KOPT-K1 (cell line): Measurements from ENCODE around the gene ZNF438.

ENCODE experiments used
- H3K27ac ChIP-seq: fragments of 200-600 bp; sonication (generic); 2 replicates; pipeline ENCODE4 v1.5.1; 2016; ENCODE audit warnings: antibody characterized with exemption, mild to moderate bottlenecking, low read depth, low read length; ENCODE audit not compliant: poor library complexity, severe bottlenecking
- H3K36me3 ChIP-seq: fragments of 200-600 bp; sonication (generic); 2 replicates; pipeline ENCODE4 v1.5.1; 2017; ENCODE audit warnings: antibody characterized with exemption, mild to moderate bottlenecking, low read length, moderate library complexity; ENCODE audit not compliant: insufficient read depth
- H3K9me3 ChIP-seq: fragments of 200-600 bp; sonication (generic); 2 replicates; pipeline ENCODE4 v1.5.1; 2017; ENCODE audit warnings: antibody characterized with exemption, low read length, mild to moderate bottlenecking; ENCODE audit not compliant: insufficient read depth, poor library complexity, severe bottlenecking

The ZNF438 gene

DNA sequence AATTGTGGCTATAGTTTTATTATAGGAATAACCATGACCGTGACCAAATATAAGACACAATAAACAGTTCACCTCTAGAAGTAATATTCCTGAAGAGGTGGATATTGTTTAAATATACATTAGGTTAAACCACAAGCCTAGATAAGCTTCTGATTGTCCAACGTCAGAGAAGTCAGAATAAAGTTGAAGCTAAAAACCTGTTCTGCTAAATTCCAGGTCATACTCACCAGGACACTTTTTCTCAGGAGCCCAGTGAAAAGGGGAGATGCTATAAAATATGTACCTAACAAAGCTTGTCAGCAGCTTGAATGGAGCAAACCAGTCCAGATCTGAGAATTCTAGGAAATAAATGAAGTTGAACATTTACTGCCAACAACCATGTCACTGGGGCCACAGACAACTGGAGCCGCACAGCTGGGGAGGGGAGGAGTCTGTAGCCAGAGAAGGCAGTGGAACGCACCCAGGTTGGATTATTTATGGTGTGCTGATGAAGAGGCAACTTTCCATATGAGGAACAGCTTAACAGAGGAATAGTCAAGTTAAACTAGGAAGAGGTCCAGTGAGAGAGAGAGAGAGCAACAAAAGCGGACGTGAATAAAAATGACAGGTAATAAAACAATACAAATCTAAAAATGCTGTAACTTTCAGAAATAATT is 191.1 kb downstream of the ZNF438 start:
- H3K27ac ChIP-seq = no peak overlapping the region
- no peaks in the 10 kb centered on the region for H3K9me3 ChIP-seq
- 0 out of 2 replicates have a peak, but pooled peaks cover 9% of the 10 kb centered on the region for H3K36me3 ChIP-seq

GRCh38 chr10:30839652-30840051 is 192.0 kb downstream of the ZNF438 start:
- Histone ChIP-seq H3K9me3 (no peaks in the 10 kb centered on the region), H3K27ac (no peak overlapping the region), H3K36me3 (no peaks in the 10 kb centered on the region)

GRCh38 chr10:30836406-30836805 is 195.3 kb downstream of the ZNF438 start:
- Histone ChIP-seq H3K36me3 (no peaks in the 10 kb centered on the region), H3K27ac (no peak overlapping the region), H3K9me3 (no peaks in the 10 kb centered on the region)

- Histone ChIP-seq H3K27ac (no peak overlapping the region), H3K36me3 (no peaks in the 10 kb centered on the region), H3K9me3 (no peaks in the 10 kb centered on the region)
These were observed 196.5 kb downstream of the ZNF438 start for GRCh38 chr10:30835146-30835545.

- Histone ChIP-seq H3K27ac (no peak overlapping the region), H3K9me3 (no peaks in the 10 kb centered on the region)
These were observed 197.0 kb downstream of the ZNF438 start for GRCh38 chr10:30834651-30835050.

DNA sequence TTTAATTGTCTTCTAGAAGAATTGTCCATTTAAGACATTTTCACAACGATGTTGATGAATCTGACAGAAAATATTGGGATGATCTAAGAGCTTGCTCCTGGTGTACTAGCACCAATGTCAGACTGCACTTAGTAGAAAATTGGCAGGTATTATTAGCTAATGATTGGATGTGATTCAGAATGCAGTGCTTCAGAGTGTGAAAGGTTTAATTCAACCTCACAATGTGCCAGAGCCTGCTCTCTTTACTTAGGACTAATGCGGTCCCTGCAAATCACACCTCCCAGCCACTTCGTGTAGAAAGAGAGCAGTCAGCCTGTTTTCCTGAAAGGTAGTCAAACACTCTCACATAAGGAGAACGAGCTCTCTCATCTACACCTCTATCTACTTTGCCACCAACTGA is 197.5 kb downstream of the ZNF438 start:
- no peak overlapping the region for H3K27ac ChIP-seq
- H3K9me3 ChIP-seq = no peaks in the 10 kb centered on the region
- H3K36me3 ChIP-seq = no peaks in the 10 kb centered on the region

More at GRCh38 chr10:30834651-30835050, 197.0 kb downstream of the ZNF438 start:
- H3K36me3 ChIP-seq = no peaks in the 10 kb centered on the region

GRCh38 chr10:30833628-30833970 is 198.1 kb downstream of the ZNF438 start:
- Histone ChIP-seq H3K36me3 (no peaks in the 10 kb centered on the region), H3K9me3 (no peaks in the 10 kb centered on the region), H3K27ac (no peak overlapping the region)

DNA sequence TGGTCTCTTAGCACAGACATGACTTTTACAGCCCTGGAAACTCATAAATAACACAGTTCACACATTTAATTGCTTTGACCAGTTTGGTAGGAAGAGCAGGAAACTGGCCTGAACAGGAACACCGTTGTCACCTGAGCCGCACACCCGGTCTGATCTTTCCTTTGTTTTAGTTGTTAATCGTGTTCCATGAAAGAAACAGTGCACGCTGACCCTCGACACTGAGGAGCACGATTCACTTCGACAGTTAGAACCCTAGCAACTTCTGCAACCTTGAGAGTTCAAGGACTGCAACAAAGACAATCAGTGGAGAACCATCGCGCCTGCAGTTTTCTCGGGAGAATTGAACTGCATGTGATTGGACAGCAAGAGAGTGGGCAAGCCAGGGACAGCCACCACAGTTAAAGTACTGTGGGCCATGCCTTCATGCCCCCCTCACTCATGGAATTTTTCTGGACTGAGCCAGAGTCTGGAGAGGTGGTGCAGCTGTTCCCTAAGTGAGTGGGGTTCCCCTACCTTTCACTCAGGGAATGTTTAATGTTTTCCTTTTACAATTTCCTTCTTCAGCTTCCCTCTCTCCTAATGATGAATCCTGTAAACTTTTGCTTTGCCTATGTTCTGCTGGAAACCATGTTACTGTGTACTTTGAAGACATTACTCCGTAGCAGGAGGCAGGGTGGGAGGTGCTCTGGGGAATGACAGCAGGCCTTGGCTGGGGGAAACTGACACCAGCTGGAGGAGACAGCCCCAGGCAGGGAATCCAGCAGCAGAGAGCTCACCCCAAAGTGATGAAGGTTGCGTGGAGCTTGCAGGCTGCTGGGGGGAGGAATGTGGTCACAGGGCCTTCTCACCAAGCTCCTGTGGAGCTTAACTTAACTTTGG is 198.7 kb downstream of the ZNF438 start:
- H3K27ac ChIP-seq = no peak overlapping the region

GRCh38 chr10:30832001-30832748 is 199.5 kb downstream of the ZNF438 start:
- Histone ChIP-seq H3K27ac (no peak overlapping the region), H3K9me3 (no peaks in the 10 kb centered on the region), H3K36me3 (no peaks in the 10 kb centered on the region)

More for the DNA sequence above, 198.7 kb downstream of the ZNF438 start:
- Histone ChIP-seq H3K9me3 (no peaks in the 10 kb centered on the region), H3K36me3 (no peaks in the 10 kb centered on the region)

GRCh38 chr10:30831426-30831825 is 200.2 kb downstream of the ZNF438 start:
- Histone ChIP-seq H3K9me3 (no peaks in the 10 kb centered on the region), H3K36me3 (no peaks in the 10 kb centered on the region), H3K27ac (no peak overlapping the region)

- no peaks in the 10 kb centered on the region for H3K36me3 ChIP-seq
- no peak overlapping the region for H3K27ac ChIP-seq
- no peaks in the 10 kb centered on the region for H3K9me3 ChIP-seq
These were observed 201.1 kb downstream of the ZNF438 start for GRCh38 chr10:30830315-30831230.

- Histone ChIP-seq H3K9me3 (no peaks in the 10 kb centered on the region), H3K27ac (no peak overlapping the region), H3K36me3 (no peaks in the 10 kb centered on the region)
These were observed 201.8 kb downstream of the ZNF438 start for GRCh38 chr10:30829901-30830300.

- H3K9me3 ChIP-seq = no peaks in the 10 kb centered on the region
- H3K36me3 ChIP-seq = no peaks in the 10 kb centered on the region
- no peak overlapping the region for H3K27ac ChIP-seq
These were observed 203.0 kb downstream of the ZNF438 start for GRCh38 chr10:30828680-30829079.

GRCh38 chr10:30828164-30828563 is 203.5 kb downstream of the ZNF438 start:
- H3K9me3 ChIP-seq = no peaks in the 10 kb centered on the region
- no peaks in the 10 kb centered on the region for H3K36me3 ChIP-seq
- H3K27ac ChIP-seq = no peak overlapping the region
